ENCODE results near the gene KDM1A. TPM values are rescaled to one million over a fixed set of nuclear protein-coding genes. Genes with fewer than 3 reads are reported as not detected.

Gene KDM1A
- total RNA-seq, 1 experiment from 2014 or later = 204 TPM

GRCh38 chr1:23074012-23074411 lies 54.7 kb downstream of the KDM1A start:
- no peaks in the 10 kb centered on the region for H3K27me3 ChIP-seq (ENCODE audit: insufficient read depth, low read length)
- no peak overlapping the region for H4K8ac ChIP-seq (replicated peaks; ENCODE audit: insufficient read length, low read depth, low read length)
- H3K4me1 ChIP-seq (ENCODE audit: insufficient read depth, low read length) = no peaks in the 10 kb centered on the region
- H2BK5ac ChIP-seq (ENCODE audit: insufficient read length, low read length) = no peak overlapping the region
- no peak overlapping the region for H2BK15ac ChIP-seq (ENCODE audit: low read depth, low read length)
- H4K91ac ChIP-seq (ENCODE audit: insufficient read length, low read depth, low read length) = no peak overlapping the region
- H3K27ac ChIP-seq (ENCODE audit: insufficient read length, low read depth, low read length) = no peak overlapping the region
- no peak overlapping the region for H2BK20ac ChIP-seq (ENCODE audit: low read depth, low read length, poor library complexity, severe bottlenecking)
- DNase-seq = no peak
- TF ChIP-seq CTCF (conservative IDR thresholded peaks at IDR 0.05) = no peak
- no peak overlapping the region for H3K14ac ChIP-seq (ENCODE audit: insufficient read depth, low read length)
- H3K9me3 ChIP-seq (ENCODE audit: control insufficient read depth, low read depth, low read length) = no peaks in the 10 kb centered on the region
- no peak overlapping the region for H2AK5ac ChIP-seq (ENCODE audit: insufficient read length, low read length)
- no peaks in the 10 kb centered on the region for H4K20me1 ChIP-seq (ENCODE audit: control insufficient read depth, insufficient read depth, insufficient read length)
- H3K79me1 ChIP-seq (ENCODE audit: insufficient read depth, low read depth, low read length, poor library complexity, severe bottlenecking) = no peaks in the 10 kb centered on the region
- no peak overlapping the region for H3T11ph ChIP-seq (ENCODE audit: low read length)
- Mint-ChIP-seq H3K4me1 (no peaks in the 10 kb centered on the region), H3K36me3 (ENCODE audit: insufficient read depth in 1 of 3, low read depth in 3 of 3) (peaks cover 56 to 86% (median 81%) of the 10 kb centered on the region in 3 experiments; a peak in 6 of 7 replicates), H3K27me3 (ENCODE audit: low read depth) (no peaks in the 10 kb centered on the region; the same call in 1 of the 2 replicates), H3K27ac (no peak overlapping the region), H3K9me3 (no peaks in the 10 kb centered on the region), H3K4me3 (no peak overlapping the region)
- no peaks in the 10 kb centered on the region for H3K23me2 ChIP-seq (ENCODE audit: insufficient read length, low read depth, low read length, poor library complexity, severe bottlenecking)
- H2BK12ac ChIP-seq (ENCODE audit: insufficient read length, low read depth, low read length) = no peak overlapping the region
- no peak overlapping the region for H4K5ac ChIP-seq (ENCODE audit: insufficient read length, low read depth, low read length)
- H3K23ac ChIP-seq (ENCODE audit: insufficient read length, low read depth, low read length) = no peak overlapping the region
- no peak overlapping the region for H3K56ac ChIP-seq (ENCODE audit: insufficient read length, low read depth, low read length)
- H3K9ac ChIP-seq (ENCODE audit: extremely low read depth, insufficient read length, low read length) = no peak overlapping the region
- H2BK120ac ChIP-seq (ENCODE audit: low read depth, low read length, poor library complexity, severe bottlenecking) = no peak overlapping the region
- H3K79me2 ChIP-seq (ENCODE audit: insufficient read depth, low read length) = no peaks in the 10 kb centered on the region
- H2AFZ ChIP-seq (ENCODE audit: low read length) = no peak overlapping the region
- H3K4ac ChIP-seq (ENCODE audit: low read depth, low read length) = no peak overlapping the region
- no peak overlapping the region for H3K4me2 ChIP-seq (ENCODE audit: insufficient read depth, insufficient read length, low read length)
- H3K18ac ChIP-seq (ENCODE audit: insufficient read length, low read depth, low read length) = no peak overlapping the region

Data from H9 (cell line).